GM19099 (cell line): ENCODE results near the gene YPEL2.

Experiments
- POLR2A ChIP-seq: IDR thresholded peaks from 3 replicates; pipeline ENCODE4 v1.6.1; 2011; ENCODE audit warnings: low read depth; ENCODE audit not compliant: insufficient read length; ENCODE audit errors: extremely low read depth

The YPEL2 gene

GRCh38 chr17:59377410-59377809, 46.0 kb downstream of the YPEL2 start:
- TF ChIP-seq POLR2A, result no peak

- no peak for TF ChIP-seq POLR2A
Observed at GRCh38 chr17:59378675-59379074, 47.2 kb downstream of the YPEL2 start.

- TF ChIP-seq POLR2A, result no peak
Observed at GRCh38 chr17:59380474-59380873, 49.0 kb downstream of the YPEL2 start.

GRCh38 chr17:59381716-59382570, 50.5 kb downstream of the YPEL2 start:
- no peak for TF ChIP-seq POLR2A

- no peak for TF ChIP-seq POLR2A
Observed at GRCh38 chr17:59383893-59384292, 52.4 kb downstream of the YPEL2 start.

- TF ChIP-seq POLR2A, result no peak
Observed at GRCh38 chr17:59387351-59388068, 56.1 kb downstream of the YPEL2 start.

- no peak for TF ChIP-seq POLR2A
Observed at GRCh38 chr17:59388069-59388556, 56.7 kb downstream of the YPEL2 start.

- TF ChIP-seq POLR2A, result no peak
Observed at GRCh38 chr17:59389066-59389465, 57.6 kb downstream of the YPEL2 start.

- TF ChIP-seq POLR2A, result no peak
Observed at GRCh38 chr17:59391021-59391420, 59.6 kb downstream of the YPEL2 start.

GRCh38 chr17:59392973-59393679, 61.7 kb downstream of the YPEL2 start:
- no peak for TF ChIP-seq POLR2A

GRCh38 chr17:59396134-59396826, 64.8 kb downstream of the YPEL2 start:
- no peak for TF ChIP-seq POLR2A

GRCh38 chr17:59397316-59398073, 66.0 kb downstream of the YPEL2 start:
- TF ChIP-seq POLR2A, result no peak

- no peak for TF ChIP-seq POLR2A
Observed at GRCh38 chr17:59399914-59400313, 68.5 kb downstream of the YPEL2 start.

GRCh38 chr17:59400858-59401257, 69.4 kb downstream of the YPEL2 start:
- no peak for TF ChIP-seq POLR2A
